C4-2B (cell line): ENCODE measurements around the gene IRF2BP1.

ENCODE experiments used
- CTCF ChIP-seq: fragments of 450-650 bp; conservative IDR thresholded peaks from 2 replicates; pipeline ENCODE4 v1.5.1; 2017; ENCODE audit warnings: mild to moderate bottlenecking
- ZFX ChIP-seq: fragments of 450-650 bp; IDR thresholded peaks from 2 replicates; pipeline ENCODE4 v1.6.1; 2017

GRCh38 chr19:45883881-45884681, 1.9 kb downstream of the IRF2BP1 start:
- TF ChIP-seq CTCF (no peak), ZFX (no peak)
